OCI-LY7 (cell line): ENCODE data around the gene MCM9.

Source experiments
- EZH2phosphoT487 ChIP-seq: fragments of 200-600 bp; sonication (generic); IDR thresholded peaks from 2 replicates; pipeline ENCODE4 v1.6.1; 2018; ENCODE audit warnings: low read depth, borderline replicate concordance, mild to moderate bottlenecking, mixed run types, antibody characterized with exemption, low read length, moderate library complexity, mixed read lengths
- TF ChIP-seq, protein P1 (sequence below): fragments of 200-600 bp; sonication (generic); conservative IDR thresholded peaks from 2 replicates; pipeline ENCODE4 v1.5.1; 2014; ENCODE audit warnings: mild to moderate bottlenecking, antibody characterized with exemption, low read length, moderate library complexity, mixed read lengths

- TF ChIP-seq EZH2phosphoT487, result no peak
- TF ChIP-seq, protein P1, sequence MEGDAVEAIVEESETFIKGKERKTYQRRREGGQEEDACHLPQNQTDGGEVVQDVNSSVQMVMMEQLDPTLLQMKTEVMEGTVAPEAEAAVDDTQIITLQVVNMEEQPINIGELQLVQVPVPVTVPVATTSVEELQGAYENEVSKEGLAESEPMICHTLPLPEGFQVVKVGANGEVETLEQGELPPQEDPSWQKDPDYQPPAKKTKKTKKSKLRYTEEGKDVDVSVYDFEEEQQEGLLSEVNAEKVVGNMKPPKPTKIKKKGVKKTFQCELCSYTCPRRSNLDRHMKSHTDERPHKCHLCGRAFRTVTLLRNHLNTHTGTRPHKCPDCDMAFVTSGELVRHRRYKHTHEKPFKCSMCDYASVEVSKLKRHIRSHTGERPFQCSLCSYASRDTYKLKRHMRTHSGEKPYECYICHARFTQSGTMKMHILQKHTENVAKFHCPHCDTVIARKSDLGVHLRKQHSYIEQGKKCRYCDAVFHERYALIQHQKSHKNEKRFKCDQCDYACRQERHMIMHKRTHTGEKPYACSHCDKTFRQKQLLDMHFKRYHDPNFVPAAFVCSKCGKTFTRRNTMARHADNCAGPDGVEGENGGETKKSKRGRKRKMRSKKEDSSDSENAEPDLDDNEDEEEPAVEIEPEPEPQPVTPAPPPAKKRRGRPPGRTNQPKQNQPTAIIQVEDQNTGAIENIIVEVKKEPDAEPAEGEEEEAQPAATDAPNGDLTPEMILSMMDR, result no peak
Observed at GRCh38 chr6:118914598-118914997, 20.4 kb downstream of the MCM9 start.
